ENCODE results near the gene MECP2. TPM values are rescaled to one million over a fixed set of nuclear protein-coding genes. Genes with fewer than 3 reads are reported as not detected.
A peak's percentile ranks its signal among the peaks of the same experiment; 100 is the strongest.

Gene MECP2
- polyA plus RNA-seq, 2 donors = 9.3 to 13.0 TPM

GRCh38 chrX:154023276-154024000 is 74.1 kb downstream of the MECP2 start:
- WGBS, 2 donors = 78 to 83% methylated on average over 27 of the region's 27 CpGs
- no peaks in the 10 kb centered on the region for H3K27me3 ChIP-seq (ENCODE audit: control insufficient read depth in 1 of 2, insufficient read depth in 2 of 2, low read length in 2 of 2)
- peaks cover 0 to 10% of the 10 kb centered on the region in 2 donors for H3K4me1 ChIP-seq (ENCODE audit: control insufficient read depth in 2 of 2, insufficient read depth in 2 of 2, low read length in 1 of 2)
- H3K4me3 ChIP-seq (ENCODE audit: low read depth in 1 of 2, low read length in 2 of 2) = no peak overlapping the region
- H3K27ac ChIP-seq (ENCODE audit: low read depth in 2 of 2, low read length in 1 of 2) = no peak overlapping the region
- peaks cover 0 to under 1% of the 10 kb centered on the region in 2 donors for H3K36me3 ChIP-seq (ENCODE audit: control insufficient read depth in 2 of 2, insufficient read depth in 2 of 2, low read length in 1 of 2)
- no peaks in the 10 kb centered on the region for H3K9me3 ChIP-seq (ENCODE audit: control insufficient read depth in 2 of 2, insufficient read depth in 1 of 2, low read depth in 1 of 2, low read length in 1 of 2)

- no peaks in the 10 kb centered on the region for H3K9me3 ChIP-seq (ENCODE audit: control insufficient read depth in 2 of 2, insufficient read depth in 1 of 2, low read depth in 1 of 2, low read length in 1 of 2)
- no peaks in the 10 kb centered on the region for H3K27me3 ChIP-seq (ENCODE audit: control insufficient read depth in 1 of 2, insufficient read depth in 2 of 2, low read length in 2 of 2)
- no peaks in the 10 kb centered on the region for H3K36me3 ChIP-seq (ENCODE audit: control insufficient read depth in 2 of 2, insufficient read depth in 2 of 2, low read length in 1 of 2)
- no peak overlapping the region for H3K27ac ChIP-seq (ENCODE audit: low read depth in 2 of 2, low read length in 1 of 2)
- WGBS, 2 donors = 71 to 80% methylated on average over 5 of the region's 5 CpGs
- no peak overlapping the region for H3K4me3 ChIP-seq (ENCODE audit: low read depth in 1 of 2, low read length in 2 of 2)
- H3K4me1 ChIP-seq (ENCODE audit: control insufficient read depth in 2 of 2, insufficient read depth in 2 of 2, low read length in 1 of 2) = peaks cover 0 to 13% of the 10 kb centered on the region in 2 donors
These were observed 75.4 kb downstream of the MECP2 start for GRCh38 chrX:154022108-154022507.

- Histone ChIP-seq H3K9me3 (ENCODE audit: control insufficient read depth in 2 of 2, insufficient read depth in 1 of 2, low read depth in 1 of 2, low read length in 1 of 2) (no peaks in the 10 kb centered on the region), H3K27ac (ENCODE audit: low read depth in 2 of 2, low read length in 1 of 2) (peak overlapping the region; percentile 77 to 91), H3K27me3 (ENCODE audit: control insufficient read depth in 1 of 2, insufficient read depth in 2 of 2, low read length in 2 of 2) (no peaks in the 10 kb centered on the region), H3K36me3 (ENCODE audit: control insufficient read depth in 2 of 2, insufficient read depth in 2 of 2, low read length in 1 of 2) (peaks cover 0 to 6% of the 10 kb centered on the region in 2 donors), H3K4me3 (ENCODE audit: low read depth in 1 of 2, low read length in 2 of 2) (no peak overlapping the region), H3K4me1 (ENCODE audit: control insufficient read depth in 2 of 2, insufficient read depth in 2 of 2, low read length in 1 of 2) (peaks cover 0 to 13% of the 10 kb centered on the region in 2 donors)
- 55 to 64% methylated on average over 11 of the region's 11 CpGs for WGBS, 2 donors
These were observed 76.3 kb downstream of the MECP2 start for GRCh38 chrX:154021131-154021611.

- Histone ChIP-seq H3K4me1 (ENCODE audit: control insufficient read depth in 2 of 2, insufficient read depth in 2 of 2, low read length in 1 of 2) (peaks cover 0 to 13% of the 10 kb centered on the region in 2 donors), H3K4me3 (ENCODE audit: low read depth in 1 of 2, low read length in 2 of 2) (peak overlapping the region; percentile 53 to 64), H3K9me3 (ENCODE audit: control insufficient read depth in 2 of 2, insufficient read depth in 1 of 2, low read depth in 1 of 2, low read length in 1 of 2) (no peaks in the 10 kb centered on the region), H3K27me3 (ENCODE audit: control insufficient read depth in 1 of 2, insufficient read depth in 2 of 2, low read length in 2 of 2) (no peaks in the 10 kb centered on the region), H3K27ac (ENCODE audit: low read depth in 2 of 2, low read length in 1 of 2) (peak overlapping the region; percentile 77 to 91), H3K36me3 (ENCODE audit: control insufficient read depth in 2 of 2, insufficient read depth in 2 of 2, low read length in 1 of 2) (peaks cover 0 to 11% of the 10 kb centered on the region in 2 donors)
- WGBS, 2 donors = 53 to 66% methylated on average over 9 of the region's 9 CpGs
These were observed 76.9 kb downstream of the MECP2 start for GRCh38 chrX:154020536-154021115.

DNA sequence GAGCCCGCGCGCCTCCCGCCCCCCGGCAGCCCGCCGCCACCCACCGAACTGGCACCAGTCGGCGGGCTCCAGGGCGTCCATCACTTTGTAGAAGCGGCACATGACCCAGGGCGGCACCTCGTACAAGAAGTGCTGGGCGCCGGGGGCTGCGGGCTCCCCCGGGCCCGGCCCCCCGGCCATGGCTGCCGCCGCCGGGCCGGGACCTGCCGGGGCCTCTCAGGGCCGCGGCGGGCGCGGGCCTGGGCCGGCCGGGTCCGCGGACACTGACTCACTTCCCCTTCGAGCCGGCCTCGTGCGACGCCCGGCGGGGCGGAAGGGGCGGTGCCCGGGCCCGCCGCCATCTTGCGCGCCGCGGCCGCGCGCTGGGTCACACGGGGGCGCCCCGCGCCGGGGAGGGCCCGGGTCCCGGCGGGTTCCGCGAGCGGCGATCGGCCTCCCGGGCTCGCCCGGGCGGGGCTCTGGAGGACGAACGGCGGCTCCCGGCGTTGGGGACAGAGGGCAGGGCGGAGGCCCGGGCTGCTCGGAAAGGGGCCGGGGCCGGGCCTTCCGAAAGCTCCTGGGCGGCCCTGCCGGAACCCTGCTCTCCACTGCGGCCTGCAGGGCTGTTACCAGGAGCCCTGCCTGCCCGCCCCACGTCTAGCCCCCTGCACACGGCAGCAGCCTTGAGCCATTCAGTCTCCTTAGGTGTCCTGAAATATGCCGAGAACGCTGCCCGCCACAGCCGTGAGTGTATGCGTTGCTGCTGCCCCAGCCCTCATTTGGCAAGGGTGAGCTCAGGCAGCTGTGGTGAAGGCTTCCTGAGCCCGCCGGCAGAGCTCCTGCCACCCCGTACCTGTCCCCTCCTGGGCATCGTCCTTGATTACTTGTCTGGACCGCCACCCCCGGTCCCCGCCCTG is 77.6 kb downstream of the MECP2 start, which contains the start of gene IRAK1:
Gene IRAK1, minus strand, starts transcription at position 270 of the 896 bp plus-strand sequence. Its CDS starts 90 bp downstream, at position 180.
- Histone ChIP-seq H3K27ac (ENCODE audit: low read depth in 2 of 2, low read length in 1 of 2) (peak within 1 kb of the TSS; percentile 77 to 91), H3K9me3 (ENCODE audit: control insufficient read depth in 2 of 2, insufficient read depth in 1 of 2, low read depth in 1 of 2, low read length in 1 of 2) (no peaks in the 10 kb centered on the region), H3K27me3 (ENCODE audit: control insufficient read depth in 1 of 2, insufficient read depth in 2 of 2, low read length in 2 of 2) (no peaks in the 10 kb centered on the region), H3K36me3 (ENCODE audit: control insufficient read depth in 2 of 2, insufficient read depth in 2 of 2, low read length in 1 of 2) (peaks cover 0 to 13% of the 10 kb centered on the region in 2 donors), H3K4me3 (ENCODE audit: low read depth in 1 of 2, low read length in 2 of 2) (peak within 1 kb of the TSS; percentile 53 to 65), H3K4me1 (ENCODE audit: control insufficient read depth in 2 of 2, insufficient read depth in 2 of 2, low read length in 1 of 2) (peaks cover 0 to 13% of the 10 kb centered on the region in 2 donors)
- 1 to 34% methylated on average over 26 to 99 of the region's 99 CpGs for WGBS, 2 donors

GRCh38 chrX:154019061-154019621 is 78.4 kb downstream of the MECP2 start:
- H3K9me3 ChIP-seq (ENCODE audit: control insufficient read depth in 2 of 2, insufficient read depth in 1 of 2, low read depth in 1 of 2, low read length in 1 of 2) = no peaks in the 10 kb centered on the region
- WGBS, 2 donors = 1 to 27% methylated on average over 42 to 45 of the region's 45 CpGs
- peaks cover 0 to 13% of the 10 kb centered on the region in 2 donors for H3K36me3 ChIP-seq (ENCODE audit: control insufficient read depth in 2 of 2, insufficient read depth in 2 of 2, low read length in 1 of 2)
- no peaks in the 10 kb centered on the region for H3K27me3 ChIP-seq (ENCODE audit: control insufficient read depth in 1 of 2, insufficient read depth in 2 of 2, low read length in 2 of 2)
- H3K4me1 ChIP-seq (ENCODE audit: control insufficient read depth in 2 of 2, insufficient read depth in 2 of 2, low read length in 1 of 2) = peaks cover 0 to 13% of the 10 kb centered on the region in 2 donors
- H3K27ac ChIP-seq (ENCODE audit: low read depth in 2 of 2, low read length in 1 of 2) = peak overlapping the region; percentile 77 to 91
- peak overlapping the region; percentile 53 to 65 for H3K4me3 ChIP-seq (ENCODE audit: low read depth in 1 of 2, low read length in 2 of 2)

DNA sequence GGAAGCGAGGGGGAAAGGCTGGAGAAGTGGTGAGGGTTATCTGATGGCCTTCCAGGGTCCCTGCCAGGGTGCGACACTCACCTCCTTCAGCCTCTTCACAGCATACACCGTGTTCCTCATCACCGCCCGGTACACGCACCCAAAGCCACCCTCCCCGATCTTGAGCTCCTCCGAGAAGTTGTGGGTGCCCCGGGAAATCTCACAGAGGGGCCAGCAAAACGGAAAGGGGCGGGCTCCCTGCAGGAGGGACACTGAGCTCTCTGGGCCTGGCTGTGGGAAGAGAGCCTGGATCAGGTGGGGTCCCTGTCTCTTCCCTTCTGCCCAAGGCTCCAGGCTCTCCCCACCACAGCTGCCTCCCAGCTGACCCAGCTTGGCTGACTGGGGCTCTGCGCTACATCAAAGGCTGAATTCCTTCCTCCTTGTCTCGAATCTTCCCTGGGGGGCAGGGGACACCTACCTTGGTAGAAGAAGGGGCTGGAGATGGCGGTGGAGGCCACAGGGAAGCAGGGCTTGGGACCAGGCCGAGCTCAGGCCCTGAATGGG is 78.9 kb downstream of the MECP2 start:
- 46 to 71% methylated on average over 15 of the region's 15 CpGs for WGBS, 2 donors
- Histone ChIP-seq H3K27me3 (ENCODE audit: control insufficient read depth in 1 of 2, insufficient read depth in 2 of 2, low read length in 2 of 2) (no peaks in the 10 kb centered on the region), H3K27ac (ENCODE audit: low read depth in 2 of 2, low read length in 1 of 2) (peak overlapping the region; percentile 77 to 91), H3K4me1 (ENCODE audit: control insufficient read depth in 2 of 2, insufficient read depth in 2 of 2, low read length in 1 of 2) (peaks cover 0 to 13% of the 10 kb centered on the region in 2 donors), H3K36me3 (ENCODE audit: control insufficient read depth in 2 of 2, insufficient read depth in 2 of 2, low read length in 1 of 2) (peaks cover 0 to 13% of the 10 kb centered on the region in 2 donors), H3K4me3 (ENCODE audit: low read depth in 1 of 2, low read length in 2 of 2) (peak overlapping the region; percentile 53 to 65), H3K9me3 (ENCODE audit: control insufficient read depth in 2 of 2, insufficient read depth in 1 of 2, low read depth in 1 of 2, low read length in 1 of 2) (no peaks in the 10 kb centered on the region)

DNA sequence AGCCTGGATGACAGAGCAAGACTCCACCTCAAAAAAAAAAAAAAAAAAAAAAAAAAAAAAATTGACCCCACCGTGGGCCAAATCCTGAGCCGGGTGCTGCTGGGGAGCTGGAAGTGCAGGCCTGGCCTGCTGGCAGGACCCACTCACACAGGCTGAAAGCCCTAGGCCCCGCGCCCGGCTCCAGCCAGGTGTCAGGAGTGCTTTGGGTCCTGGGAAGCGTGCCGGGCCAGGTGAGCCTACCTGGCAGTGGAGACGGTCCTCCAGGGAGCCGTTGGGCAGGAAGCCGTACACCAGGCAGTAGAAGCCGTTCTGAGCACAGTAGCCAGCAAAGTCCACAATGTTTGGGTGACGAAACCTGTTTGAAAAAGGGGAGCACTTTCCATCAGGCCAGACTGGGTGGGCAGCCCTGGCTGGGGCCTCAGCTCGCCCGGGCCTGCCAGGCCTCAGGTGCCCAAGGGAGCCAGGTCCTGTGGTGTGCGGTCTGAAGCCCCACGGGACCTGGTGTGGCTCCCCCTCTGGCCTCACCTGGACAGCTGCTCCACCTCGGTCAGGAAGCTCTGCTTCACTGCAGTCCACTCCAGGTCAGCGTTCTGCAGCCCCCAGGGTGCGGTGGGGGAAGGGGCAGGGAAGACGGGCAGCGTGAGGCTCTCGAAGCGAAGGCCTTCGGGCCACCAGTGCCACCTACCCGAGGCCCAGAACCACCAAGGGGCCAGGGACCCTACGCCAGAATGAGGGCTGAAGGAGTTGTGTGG is 79.6 kb downstream of the MECP2 start:
- peak overlapping the region; percentile 42 to 59 for H3K27ac ChIP-seq (ENCODE audit: low read depth in 2 of 2, low read length in 1 of 2)
- H3K4me1 ChIP-seq (ENCODE audit: control insufficient read depth in 2 of 2, insufficient read depth in 2 of 2, low read length in 1 of 2) = peaks cover 0 to 13% of the 10 kb centered on the region in 2 donors
- H3K4me3 ChIP-seq (ENCODE audit: low read depth in 1 of 2, low read length in 2 of 2) = peak overlapping the region in 1 of 2 donors; percentile 53

More for the DNA sequence above, 79.6 kb downstream of the MECP2 start:
- Histone ChIP-seq H3K27me3 (ENCODE audit: control insufficient read depth in 1 of 2, insufficient read depth in 2 of 2, low read length in 2 of 2) (no peaks in the 10 kb centered on the region), H3K9me3 (ENCODE audit: control insufficient read depth in 2 of 2, insufficient read depth in 1 of 2, low read depth in 1 of 2, low read length in 1 of 2) (no peaks in the 10 kb centered on the region), H3K36me3 (ENCODE audit: control insufficient read depth in 2 of 2, insufficient read depth in 2 of 2, low read length in 1 of 2) (peaks cover 0 to 19% of the 10 kb centered on the region in 2 donors)
- 61 to 76% methylated on average over 24 to 26 of the region's 26 CpGs for WGBS, 2 donors

Measured in esophagus (tissue), 2 donors.